Neural cell (in vitro differentiated cells): Measurements from ENCODE around the gene ZFP64. TPM values are rescaled to one million over a fixed set of nuclear protein-coding genes. Genes with fewer than 3 reads are reported as not detected.

Experiments
- H2AFZ ChIP-seq: fragments of 200-600, 300-800 bp; sonication (generic), shearing (Covaris generic); 2 replicates; pipeline ENCODE4 v1.6.0; 2014; ENCODE audit warnings: low read depth, mild to moderate bottlenecking, antibody characterized with exemption, low read length, moderate library complexity
- H3F3A ChIP-seq: fragments of 200-600 bp; shearing (Covaris generic); 2 replicates; pipeline ENCODE4 v1.6.1; 2016; ENCODE audit warnings: mild to moderate bottlenecking, moderate library complexity, mixed read lengths, antibody characterized with exemption, low read length; ENCODE audit not compliant: insufficient read depth, poor library complexity, severe bottlenecking
- H3K27ac ChIP-seq: fragments of 200-600, 300-800 bp; sonication (generic), shearing (Covaris generic); 2 replicates; pipeline ENCODE4 v1.5.1; 2014; ENCODE audit warnings: mild to moderate bottlenecking, low read length, moderate library complexity
- H3K27me3 ChIP-seq: fragments of 300-800, 200-600 bp; sonication (generic), shearing (Covaris generic); 2 replicates; pipeline ENCODE4 v1.6.0; 2014; ENCODE audit warnings: mild to moderate bottlenecking, low read depth, low read length, moderate library complexity; ENCODE audit not compliant: insufficient read depth
- H3K36me3 ChIP-seq: fragments of 300-800, 200-600 bp; sonication (generic), shearing (Covaris generic); 2 replicates; pipeline ENCODE4 v1.5.1; 2014; ENCODE audit warnings: mild to moderate bottlenecking, antibody characterized with exemption, low read length, moderate library complexity; ENCODE audit not compliant: insufficient read depth
- H3K4me2 ChIP-seq: fragments of 300-800, 200-600 bp; sonication (generic), shearing (Covaris generic); 2 replicates; pipeline ENCODE4 v1.6.0; 2014; ENCODE audit warnings: mild to moderate bottlenecking, low read length
- H3K4me3 ChIP-seq: fragments of 300-800, 200-600 bp; sonication (generic), shearing (Covaris generic); 2 replicates; pipeline ENCODE4 v1.5.1; 2014; ENCODE audit warnings: mild to moderate bottlenecking, low read length, moderate library complexity
- H3K79me2 ChIP-seq: fragments of 200-600 bp; shearing (Covaris generic); replicated peaks from 2 replicates; pipeline ENCODE4 v1.6.0; 2014; ENCODE audit warnings: mild to moderate bottlenecking, low read length, moderate library complexity; ENCODE audit not compliant: insufficient read depth
- H3K9ac ChIP-seq: fragments of 300-800, 200-600 bp; sonication (generic), shearing (Covaris generic); 2 replicates; pipeline ENCODE4 v1.6.1; 2016; ENCODE audit warnings: mild to moderate bottlenecking, low read length, mixed read lengths
- H3K9me2 ChIP-seq: fragments of 200-600 bp; shearing (Covaris generic); 2 replicates; pipeline ENCODE4 v1.6.1; 2016; ENCODE audit warnings: mild to moderate bottlenecking, low read length, mixed read lengths; ENCODE audit not compliant: insufficient read depth
- H3K9me3 ChIP-seq: fragments of 200-600, 300-800 bp; sonication (generic), shearing (Covaris generic); 2 replicates; pipeline ENCODE4 v1.6.1; 2016; ENCODE audit warnings: mild to moderate bottlenecking, mixed run types, low read length, moderate library complexity, mixed read lengths
- H4K20me1 ChIP-seq: fragments of 200-600 bp; shearing (Covaris generic); 2 replicates; pipeline ENCODE4 v1.6.1; 2016; ENCODE audit warnings: mild to moderate bottlenecking, mixed run types; ENCODE audit not compliant: insufficient read depth
- CTCF ChIP-seq: fragments of 450-650 bp; IDR thresholded peaks from 2 replicates; pipeline ENCODE4 v1.5.1; 2014; ENCODE audit warnings: antibody characterized with exemption, mild to moderate bottlenecking, moderate library complexity; ENCODE audit not compliant: poor library complexity, severe bottlenecking
- EP300 ChIP-seq: fragments of 450-650 bp; conservative IDR thresholded peaks from 2 replicates; pipeline ENCODE4 v1.6.1; 2014; ENCODE audit warnings: antibody characterized with exemption, mild to moderate bottlenecking, moderate library complexity; ENCODE audit not compliant: poor library complexity, severe bottlenecking
- EZH2 ChIP-seq: fragments of 200-600, 300-800 bp; shearing (Covaris generic), sonication (generic); IDR thresholded peaks from 2 replicates; pipeline ENCODE4 v1.6.1; 2014; ENCODE audit warnings: antibody characterized with exemption, low read length, borderline replicate concordance, mild to moderate bottlenecking; ENCODE audit not compliant: insufficient read depth, poor library complexity, severe bottlenecking
- MXI1 ChIP-seq: fragments of 450-650 bp; conservative IDR thresholded peaks from 2 replicates; pipeline ENCODE4 v1.6.1; 2014; ENCODE audit warnings: antibody characterized with exemption, mild to moderate bottlenecking; ENCODE audit not compliant: poor library complexity, severe bottlenecking
- POLR2AphosphoS5 ChIP-seq: IDR thresholded peaks from 2 replicates; pipeline ENCODE4 v1.6.1; 2012
- RAD21 ChIP-seq: fragments of 450-650 bp; conservative IDR thresholded peaks from 2 replicates; pipeline ENCODE4 v1.6.1; 2014; ENCODE audit warnings: antibody characterized with exemption, mild to moderate bottlenecking, moderate library complexity
- SMC3 ChIP-seq: fragments of 450-650 bp; conservative IDR thresholded peaks from 2 replicates; pipeline ENCODE4 v1.6.1; 2014; ENCODE audit warnings: antibody characterized with exemption, mild to moderate bottlenecking, moderate library complexity; ENCODE audit not compliant: poor library complexity
- TAF1 ChIP-seq: IDR thresholded peaks from 2 replicates; pipeline ENCODE4 v1.6.1; 2012; ENCODE audit warnings: low read depth
- polyA plus RNA-seq: library from polyadenylated mRNA; depleted of rRNA; stranded (reverse); fragments of >200 nt; gene quantifications from 2 replicates; pipeline ENCODE4 v1.2.3, GENCODE V29; 2014
- TF ChIP-seq, protein P1 (sequence below): IDR thresholded peaks from 2 replicates; pipeline ENCODE4 v1.6.1; 2012; ENCODE audit warnings: borderline replicate concordance

The ZFP64 gene
- polyA plus RNA-seq, 1 donor from 2014 or later = 4.7 TPM

DNA sequence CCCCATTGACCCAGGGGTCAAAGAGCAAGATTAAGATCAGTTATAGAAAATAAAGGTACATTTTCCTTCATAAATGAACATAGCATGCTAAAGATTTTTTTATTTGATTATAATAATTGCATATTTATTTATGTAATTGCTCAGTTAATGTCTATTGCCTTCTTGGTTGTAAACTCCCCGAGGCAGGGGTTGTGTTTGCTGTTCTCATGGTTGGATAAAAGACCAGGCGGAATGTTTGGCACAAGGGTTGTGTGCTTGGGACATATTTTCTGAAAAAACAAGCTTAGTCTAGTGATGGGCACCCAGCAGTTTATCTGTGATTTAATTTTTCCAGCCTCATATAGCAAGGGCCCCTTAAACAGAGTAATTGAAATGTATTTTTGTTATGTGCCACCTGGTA lies 47.5 kb upstream of the ZFP64 start:
- Histone ChIP-seq H3F3A (no peaks in the 10 kb centered on the region), H3K4me3 (no peak overlapping the region), H3K79me2 (no peaks in the 10 kb centered on the region), H3K9me2 (no peaks in the 10 kb centered on the region), H3K4me2 (no peak overlapping the region), H3K27ac (no peak overlapping the region), H2AFZ (no peak overlapping the region), H3K9ac (no peak overlapping the region), H3K27me3 (no peaks in the 10 kb centered on the region), H3K36me3 (no peaks in the 10 kb centered on the region), H3K9me3 (no peaks in the 10 kb centered on the region), H4K20me1 (no peaks in the 10 kb centered on the region)
- no peak for TF ChIP-seq EP300
- TF ChIP-seq SMC3 = no peak
- TF ChIP-seq TAF1 = no peak
- TF ChIP-seq EZH2 = no peak
- TF ChIP-seq MXI1 = no peak
- no peak for TF ChIP-seq CTCF
- TF ChIP-seq RAD21 = no peak
- TF ChIP-seq POLR2AphosphoS5 = no peak
- TF ChIP-seq, protein P1, sequence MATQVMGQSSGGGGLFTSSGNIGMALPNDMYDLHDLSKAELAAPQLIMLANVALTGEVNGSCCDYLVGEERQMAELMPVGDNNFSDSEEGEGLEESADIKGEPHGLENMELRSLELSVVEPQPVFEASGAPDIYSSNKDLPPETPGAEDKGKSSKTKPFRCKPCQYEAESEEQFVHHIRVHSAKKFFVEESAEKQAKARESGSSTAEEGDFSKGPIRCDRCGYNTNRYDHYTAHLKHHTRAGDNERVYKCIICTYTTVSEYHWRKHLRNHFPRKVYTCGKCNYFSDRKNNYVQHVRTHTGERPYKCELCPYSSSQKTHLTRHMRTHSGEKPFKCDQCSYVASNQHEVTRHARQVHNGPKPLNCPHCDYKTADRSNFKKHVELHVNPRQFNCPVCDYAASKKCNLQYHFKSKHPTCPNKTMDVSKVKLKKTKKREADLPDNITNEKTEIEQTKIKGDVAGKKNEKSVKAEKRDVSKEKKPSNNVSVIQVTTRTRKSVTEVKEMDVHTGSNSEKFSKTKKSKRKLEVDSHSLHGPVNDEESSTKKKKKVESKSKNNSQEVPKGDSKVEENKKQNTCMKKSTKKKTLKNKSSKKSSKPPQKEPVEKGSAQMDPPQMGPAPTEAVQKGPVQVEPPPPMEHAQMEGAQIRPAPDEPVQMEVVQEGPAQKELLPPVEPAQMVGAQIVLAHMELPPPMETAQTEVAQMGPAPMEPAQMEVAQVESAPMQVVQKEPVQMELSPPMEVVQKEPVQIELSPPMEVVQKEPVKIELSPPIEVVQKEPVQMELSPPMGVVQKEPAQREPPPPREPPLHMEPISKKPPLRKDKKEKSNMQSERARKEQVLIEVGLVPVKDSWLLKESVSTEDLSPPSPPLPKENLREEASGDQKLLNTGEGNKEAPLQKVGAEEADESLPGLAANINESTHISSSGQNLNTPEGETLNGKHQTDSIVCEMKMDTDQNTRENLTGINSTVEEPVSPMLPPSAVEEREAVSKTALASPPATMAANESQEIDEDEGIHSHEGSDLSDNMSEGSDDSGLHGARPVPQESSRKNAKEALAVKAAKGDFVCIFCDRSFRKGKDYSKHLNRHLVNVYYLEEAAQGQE = no peak

GRCh38 chr20:52236292-52236691 lies 44.7 kb upstream of the ZFP64 start:
- no peaks in the 10 kb centered on the region for H4K20me1 ChIP-seq
- no peak overlapping the region for H2AFZ ChIP-seq
- no peaks in the 10 kb centered on the region for H3K36me3 ChIP-seq
- no peak overlapping the region for H3K9ac ChIP-seq
- H3K9me2 ChIP-seq = no peaks in the 10 kb centered on the region
- no peaks in the 10 kb centered on the region for H3K79me2 ChIP-seq
- H3K4me3 ChIP-seq = no peak overlapping the region
- H3K27me3 ChIP-seq = no peaks in the 10 kb centered on the region
- no peaks in the 10 kb centered on the region for H3F3A ChIP-seq
- H3K4me2 ChIP-seq = no peak overlapping the region
- TF ChIP-seq TAF1 = no peak
- TF ChIP-seq, protein P1 = no peak
- TF ChIP-seq CTCF = no peak
- no peak for TF ChIP-seq MXI1
- no peak for TF ChIP-seq EP300
- no peak for TF ChIP-seq RAD21
- no peak for TF ChIP-seq EZH2
- no peak for TF ChIP-seq POLR2AphosphoS5
- TF ChIP-seq SMC3 = no peak
- H3K27ac ChIP-seq = no peak overlapping the region
- H3K9me3 ChIP-seq = no peaks in the 10 kb centered on the region
